HEK293 (cell line): ENCODE data around the gene TENT4A.

Experiments
- KLF8 ChIP-seq: fragments of 450-650 bp; formaldehyde crosslinking; IDR thresholded peaks from 2 replicates; pipeline ENCODE4 v1.5.1; 2016; ENCODE audit warnings: missing biosample characterization, missing genetic modification characterization
- PRDM1 ChIP-seq: fragments of 450-650 bp; formaldehyde crosslinking; IDR thresholded peaks from 2 replicates; pipeline ENCODE4; 2016; ENCODE audit warnings: missing biosample characterization, missing genetic modification characterization
- REPIN1 ChIP-seq: fragments of 450-650 bp; formaldehyde crosslinking; IDR thresholded peaks from 2 replicates; pipeline ENCODE4 v1.5.1; 2017; ENCODE audit warnings: missing biosample characterization, missing genetic modification characterization, low read depth
- ZNF112 ChIP-seq: fragments of 450-650 bp; formaldehyde crosslinking; IDR thresholded peaks from 2 replicates; pipeline ENCODE4 v1.5.0; 2017; ENCODE audit warnings: missing biosample characterization, missing genetic modification characterization
- ZNF184 ChIP-seq: fragments of 450-650 bp; IDR thresholded peaks from 2 replicates; pipeline ENCODE4 v1.5.1; 2018; ENCODE audit warnings: missing biosample characterization, mild to moderate bottlenecking, missing genetic modification characterization
- ZNF433 ChIP-seq: fragments of 450-650 bp; formaldehyde crosslinking; IDR thresholded peaks from 2 replicates; pipeline ENCODE4 v1.5.1; 2016; ENCODE audit warnings: missing biosample characterization, missing genetic modification characterization, low read depth
- ZNF670 ChIP-seq: fragments of 450-650 bp; formaldehyde crosslinking; IDR thresholded peaks from 2 replicates; pipeline ENCODE4 v1.5.1; 2016; ENCODE audit warnings: missing biosample characterization, missing genetic modification characterization, low read depth
- ZNF701 ChIP-seq: fragments of 450-650 bp; formaldehyde crosslinking; IDR thresholded peaks from 2 replicates; pipeline ENCODE4 v1.5.1; 2016; ENCODE audit warnings: missing biosample characterization, missing genetic modification characterization
- ZNF830 ChIP-seq: fragments of 450-650 bp; IDR thresholded peaks from 2 replicates; pipeline ENCODE4 v1.5.0; 2018; ENCODE audit warnings: missing biosample characterization, missing genetic modification characterization, low read depth, mild to moderate bottlenecking, moderate library complexity
- TF ChIP-seq, protein P1 (sequence below): fragments of 450-650 bp; formaldehyde crosslinking; IDR thresholded peaks from 2 replicates; pipeline ENCODE4 v1.5.1; 2016; ENCODE audit warnings: missing biosample characterization, missing genetic modification characterization
- TF ChIP-seq, protein P2 (sequence below): fragments of 450-650 bp; formaldehyde crosslinking; IDR thresholded peaks from 2 replicates; pipeline ENCODE4 v1.5.1; 2017; ENCODE audit warnings: missing biosample characterization, missing genetic modification characterization
- TF ChIP-seq, protein P3 (sequence below): fragments of 450-650 bp; formaldehyde crosslinking; IDR thresholded peaks from 2 replicates; pipeline ENCODE4 v1.5.1; 2016; ENCODE audit warnings: missing biosample characterization, missing genetic modification characterization
- TF ChIP-seq, protein P4 (sequence below): fragments of 450-650 bp; formaldehyde crosslinking; conservative IDR thresholded peaks from 2 replicates; pipeline ENCODE4 v1.5.1; 2016; ENCODE audit warnings: low read depth, missing biosample characterization, missing genetic modification characterization

DNA sequence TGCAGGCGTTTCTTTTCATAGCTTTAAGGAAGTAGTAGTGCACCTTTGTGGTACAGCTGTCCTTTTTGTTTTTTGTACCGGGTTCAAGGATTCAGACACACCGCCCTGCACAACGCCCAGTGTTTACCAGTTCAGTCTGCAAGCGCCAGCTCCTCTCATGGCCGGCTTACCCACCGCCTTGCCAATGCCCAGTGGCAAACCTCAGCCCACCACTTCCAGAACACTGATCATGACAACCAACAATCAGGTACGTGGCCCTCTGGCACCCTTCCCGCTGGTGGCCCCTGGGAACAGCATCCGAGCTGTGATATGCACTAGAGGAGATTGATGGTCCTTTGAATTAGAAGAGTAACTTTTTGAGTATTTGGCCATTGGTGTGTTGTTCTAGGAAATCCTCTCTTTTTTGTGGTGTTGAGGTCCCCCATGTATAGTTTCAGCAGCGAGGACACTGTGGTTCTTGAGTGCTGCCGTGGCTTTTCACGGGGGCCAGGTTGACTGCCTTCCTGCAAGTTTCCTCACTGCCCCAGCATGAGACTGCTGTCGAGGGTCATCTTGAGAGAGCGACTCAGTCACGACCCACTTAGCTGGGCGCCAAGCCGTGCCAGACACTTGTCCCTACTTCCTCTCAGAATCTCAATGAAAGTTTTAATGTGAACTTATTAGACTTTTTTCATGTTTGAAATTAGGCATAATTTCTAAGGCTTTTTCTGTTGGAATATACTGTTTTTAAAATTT lies 37.9 kb downstream of the TENT4A start:
- no peak for TF ChIP-seq PRDM1 (tag by site-specific recombination)
- no peak for TF ChIP-seq KLF8 (tag by site-specific recombination)
- TF ChIP-seq ZNF184 (tag by site-specific recombination), result no peak
- TF ChIP-seq, protein P1, sequence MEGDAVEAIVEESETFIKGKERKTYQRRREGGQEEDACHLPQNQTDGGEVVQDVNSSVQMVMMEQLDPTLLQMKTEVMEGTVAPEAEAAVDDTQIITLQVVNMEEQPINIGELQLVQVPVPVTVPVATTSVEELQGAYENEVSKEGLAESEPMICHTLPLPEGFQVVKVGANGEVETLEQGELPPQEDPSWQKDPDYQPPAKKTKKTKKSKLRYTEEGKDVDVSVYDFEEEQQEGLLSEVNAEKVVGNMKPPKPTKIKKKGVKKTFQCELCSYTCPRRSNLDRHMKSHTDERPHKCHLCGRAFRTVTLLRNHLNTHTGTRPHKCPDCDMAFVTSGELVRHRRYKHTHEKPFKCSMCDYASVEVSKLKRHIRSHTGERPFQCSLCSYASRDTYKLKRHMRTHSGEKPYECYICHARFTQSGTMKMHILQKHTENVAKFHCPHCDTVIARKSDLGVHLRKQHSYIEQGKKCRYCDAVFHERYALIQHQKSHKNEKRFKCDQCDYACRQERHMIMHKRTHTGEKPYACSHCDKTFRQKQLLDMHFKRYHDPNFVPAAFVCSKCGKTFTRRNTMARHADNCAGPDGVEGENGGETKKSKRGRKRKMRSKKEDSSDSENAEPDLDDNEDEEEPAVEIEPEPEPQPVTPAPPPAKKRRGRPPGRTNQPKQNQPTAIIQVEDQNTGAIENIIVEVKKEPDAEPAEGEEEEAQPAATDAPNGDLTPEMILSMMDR (tag by site-specific recombination), result no peak
- TF ChIP-seq, protein P2, sequence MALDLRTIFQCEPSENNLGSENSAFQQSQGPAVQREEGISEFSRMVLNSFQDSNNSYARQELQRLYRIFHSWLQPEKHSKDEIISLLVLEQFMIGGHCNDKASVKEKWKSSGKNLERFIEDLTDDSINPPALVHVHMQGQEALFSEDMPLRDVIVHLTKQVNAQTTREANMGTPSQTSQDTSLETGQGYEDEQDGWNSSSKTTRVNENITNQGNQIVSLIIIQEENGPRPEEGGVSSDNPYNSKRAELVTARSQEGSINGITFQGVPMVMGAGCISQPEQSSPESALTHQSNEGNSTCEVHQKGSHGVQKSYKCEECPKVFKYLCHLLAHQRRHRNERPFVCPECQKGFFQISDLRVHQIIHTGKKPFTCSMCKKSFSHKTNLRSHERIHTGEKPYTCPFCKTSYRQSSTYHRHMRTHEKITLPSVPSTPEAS, result no peak
- no peak for TF ChIP-seq ZNF670 (tag by site-specific recombination)
- TF ChIP-seq, protein P3, sequence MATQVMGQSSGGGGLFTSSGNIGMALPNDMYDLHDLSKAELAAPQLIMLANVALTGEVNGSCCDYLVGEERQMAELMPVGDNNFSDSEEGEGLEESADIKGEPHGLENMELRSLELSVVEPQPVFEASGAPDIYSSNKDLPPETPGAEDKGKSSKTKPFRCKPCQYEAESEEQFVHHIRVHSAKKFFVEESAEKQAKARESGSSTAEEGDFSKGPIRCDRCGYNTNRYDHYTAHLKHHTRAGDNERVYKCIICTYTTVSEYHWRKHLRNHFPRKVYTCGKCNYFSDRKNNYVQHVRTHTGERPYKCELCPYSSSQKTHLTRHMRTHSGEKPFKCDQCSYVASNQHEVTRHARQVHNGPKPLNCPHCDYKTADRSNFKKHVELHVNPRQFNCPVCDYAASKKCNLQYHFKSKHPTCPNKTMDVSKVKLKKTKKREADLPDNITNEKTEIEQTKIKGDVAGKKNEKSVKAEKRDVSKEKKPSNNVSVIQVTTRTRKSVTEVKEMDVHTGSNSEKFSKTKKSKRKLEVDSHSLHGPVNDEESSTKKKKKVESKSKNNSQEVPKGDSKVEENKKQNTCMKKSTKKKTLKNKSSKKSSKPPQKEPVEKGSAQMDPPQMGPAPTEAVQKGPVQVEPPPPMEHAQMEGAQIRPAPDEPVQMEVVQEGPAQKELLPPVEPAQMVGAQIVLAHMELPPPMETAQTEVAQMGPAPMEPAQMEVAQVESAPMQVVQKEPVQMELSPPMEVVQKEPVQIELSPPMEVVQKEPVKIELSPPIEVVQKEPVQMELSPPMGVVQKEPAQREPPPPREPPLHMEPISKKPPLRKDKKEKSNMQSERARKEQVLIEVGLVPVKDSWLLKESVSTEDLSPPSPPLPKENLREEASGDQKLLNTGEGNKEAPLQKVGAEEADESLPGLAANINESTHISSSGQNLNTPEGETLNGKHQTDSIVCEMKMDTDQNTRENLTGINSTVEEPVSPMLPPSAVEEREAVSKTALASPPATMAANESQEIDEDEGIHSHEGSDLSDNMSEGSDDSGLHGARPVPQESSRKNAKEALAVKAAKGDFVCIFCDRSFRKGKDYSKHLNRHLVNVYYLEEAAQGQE (tag by site-specific recombination), result no peak
- no peak for TF ChIP-seq ZNF830 (tag by site-specific recombination)
- no peak for TF ChIP-seq REPIN1
- no peak for TF ChIP-seq ZNF701
- TF ChIP-seq, protein P4, sequence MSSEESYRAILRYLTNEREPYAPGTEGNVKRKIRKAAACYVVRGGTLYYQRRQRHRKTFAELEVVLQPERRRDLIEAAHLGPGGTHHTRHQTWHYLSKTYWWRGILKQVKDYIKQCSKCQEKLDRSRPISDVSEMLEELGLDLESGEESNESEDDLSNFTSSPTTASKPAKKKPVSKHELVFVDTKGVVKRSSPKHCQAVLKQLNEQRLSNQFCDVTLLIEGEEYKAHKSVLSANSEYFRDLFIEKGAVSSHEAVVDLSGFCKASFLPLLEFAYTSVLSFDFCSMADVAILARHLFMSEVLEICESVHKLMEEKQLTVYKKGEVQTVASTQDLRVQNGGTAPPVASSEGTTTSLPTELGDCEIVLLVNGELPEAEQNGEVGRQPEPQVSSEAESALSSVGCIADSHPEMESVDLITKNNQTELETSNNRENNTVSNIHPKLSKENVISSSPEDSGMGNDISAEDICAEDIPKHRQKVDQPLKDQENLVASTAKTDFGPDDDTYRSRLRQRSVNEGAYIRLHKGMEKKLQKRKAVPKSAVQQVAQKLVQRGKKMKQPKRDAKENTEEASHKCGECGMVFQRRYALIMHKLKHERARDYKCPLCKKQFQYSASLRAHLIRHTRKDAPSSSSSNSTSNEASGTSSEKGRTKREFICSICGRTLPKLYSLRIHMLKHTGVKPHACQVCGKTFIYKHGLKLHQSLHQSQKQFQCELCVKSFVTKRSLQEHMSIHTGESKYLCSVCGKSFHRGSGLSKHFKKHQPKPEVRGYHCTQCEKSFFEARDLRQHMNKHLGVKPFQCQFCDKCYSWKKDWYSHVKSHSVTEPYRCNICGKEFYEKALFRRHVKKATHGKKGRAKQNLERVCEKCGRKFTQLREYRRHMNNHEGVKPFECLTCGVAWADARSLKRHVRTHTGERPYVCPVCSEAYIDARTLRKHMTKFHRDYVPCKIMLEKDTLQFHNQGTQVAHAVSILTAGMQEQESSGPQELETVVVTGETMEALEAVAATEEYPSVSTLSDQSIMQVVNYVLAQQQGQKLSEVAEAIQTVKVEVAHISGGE (tag by site-specific recombination), result no peak
- no peak for TF ChIP-seq ZNF433
- no peak for TF ChIP-seq ZNF112 (tag by site-specific recombination)
